ENCODE data around the gene C1R.
A peak's percentile ranks its signal among the peaks of the same experiment; 100 is the strongest.
"Not testable (repeated sequence)": the region's sequence is repeated elsewhere in the genome, so short reads cannot be mapped to it uniquely, and the experiment has no call there.

Gene C1R

GRCh38 chr12:7113389-7113871, 21.2 kb upstream of the C1R start:
- no peaks in the 10 kb centered on the region for H3K9me3 ChIP-seq
- in situ Hi-C loops (cut with MboI; ENCODE audit: low sequenced_read_pairs) = loop anchor here (10.0 to 25.0 kb wide), 2 partner anchors 169 to 376 kb away; partner anchors contain the start of genes C12orf57 and RNU7-1
- no peak overlapping the region for H3K4me3 ChIP-seq
- H3K27me3 ChIP-seq (ENCODE audit: low read depth) = no peaks in the 10 kb centered on the region
- H3K4me1 ChIP-seq = no peaks in the 10 kb centered on the region
- DNase-seq (ENCODE audit: low spot score in 2 of 2) = peak; percentile 21 to 51
- H3K36me3 ChIP-seq (replicated peaks) = peaks cover 3% of the 10 kb centered on the region; the same call in 1 of the 2 replicates

GRCh38 chr12:7112041-7112440, 19.8 kb upstream of the C1R start:
- H3K4me1 ChIP-seq = no peaks in the 10 kb centered on the region; the same call in 1 of the 2 replicates
- no peaks in the 10 kb centered on the region for H3K9me3 ChIP-seq
- H3K27me3 ChIP-seq (ENCODE audit: low read depth) = no peaks in the 10 kb centered on the region
- DNase-seq (ENCODE audit: low spot score in 2 of 2) = no peak
- no peak overlapping the region for H3K4me3 ChIP-seq
- H3K36me3 ChIP-seq (replicated peaks) = peaks cover 3% of the 10 kb centered on the region; the same call in 1 of the 2 replicates
- in situ Hi-C loops (cut with MboI; ENCODE audit: low sequenced_read_pairs) = loop anchor here (10.0 to 25.0 kb wide), 2 partner anchors 167 to 375 kb away; partner anchors contain the start of genes C12orf57 and RNU7-1

GRCh38 chr12:7110661-7111060, 18.4 kb upstream of the C1R start:
- H3K4me1 ChIP-seq = no peaks in the 10 kb centered on the region; the same call in 1 of the 2 replicates
- in situ Hi-C loops (cut with MboI; ENCODE audit: low sequenced_read_pairs) = loop anchor here (10.0 to 25.0 kb wide), 2 partner anchors 166 to 373 kb away; partner anchors contain the start of genes C12orf57 and RNU7-1
- H3K27me3 ChIP-seq (ENCODE audit: low read depth) = no peaks in the 10 kb centered on the region
- H3K4me3 ChIP-seq = no peak overlapping the region
- H3K9me3 ChIP-seq = no peaks in the 10 kb centered on the region
- no peak for DNase-seq (ENCODE audit: low spot score in 2 of 2)
- H3K36me3 ChIP-seq (replicated peaks) = peaks cover 7% of the 10 kb centered on the region; the same call in 1 of the 2 replicates

- H3K36me3 ChIP-seq (replicated peaks) = peaks cover 4% of the 10 kb centered on the region; the same call in 1 of the 2 replicates
- H3K27me3 ChIP-seq (ENCODE audit: low read depth) = no peaks in the 10 kb centered on the region
- no peak for DNase-seq (ENCODE audit: low spot score in 2 of 2)
- in situ Hi-C loops (cut with MboI; ENCODE audit: low sequenced_read_pairs) = loop anchor here (25.0 kb wide), 1 partner anchor 372 kb away; no protein-coding TSS in a partner anchor
- no peaks in the 10 kb centered on the region; the same call in 1 of the 2 replicates for H3K4me1 ChIP-seq
- H3K9me3 ChIP-seq = no peaks in the 10 kb centered on the region
- H3K4me3 ChIP-seq = peak overlapping the region; percentile 48
Measured at GRCh38 chr12:7109572-7109920, 17.3 kb upstream of the C1R start.

GRCh38 chr12:7108796-7109571, 16.7 kb upstream of the C1R start, which contains the start of gene C1RL:
Gene C1RL (minus strand): TSS chr12:7109214. CDS start chr12:7109180, 34 bp downstream.
- no peaks in the 10 kb centered on the region for H3K9me3 ChIP-seq
- no peaks in the 10 kb centered on the region; the same call in 1 of the 2 replicates for H3K4me1 ChIP-seq
- H3K4me3 ChIP-seq = peak within 1 kb of the TSS; percentile 48
- in situ Hi-C loops (cut with MboI; ENCODE audit: low sequenced_read_pairs) = loop anchor here (25.0 kb wide), 1 partner anchor 372 kb away; no protein-coding TSS in a partner anchor
- no peaks in the 10 kb centered on the region for H3K27me3 ChIP-seq (ENCODE audit: low read depth)
- DNase-seq (ENCODE audit: low spot score in 2 of 2) = peak; percentile 89 to 94
- H3K36me3 ChIP-seq (replicated peaks) = 0 out of 2 replicates have a peak, but pooled peaks cover 4% of the 10 kb centered on the region

- Histone ChIP-seq H3K36me3 (replicated peaks) (0 out of 2 replicates have a peak, but pooled peaks cover 4% of the 10 kb centered on the region), H3K4me1 (no peaks in the 10 kb centered on the region; the same call in 1 of the 2 replicates), H3K27me3 (ENCODE audit: low read depth) (no peaks in the 10 kb centered on the region), H3K4me3 (peak overlapping the region; percentile 48), H3K9me3 (no peaks in the 10 kb centered on the region)
- peak; percentile 52 to 81 for DNase-seq (ENCODE audit: low spot score in 2 of 2)
- in situ Hi-C loops (cut with MboI; ENCODE audit: low sequenced_read_pairs) = loop anchor here (25.0 kb wide), 1 partner anchor 371 kb away; no protein-coding TSS in a partner anchor
Measured at GRCh38 chr12:7108003-7108795, 16.0 kb upstream of the C1R start.

- Histone ChIP-seq H3K4me1 (no peaks in the 10 kb centered on the region; the same call in 1 of the 2 replicates), H3K27me3 (ENCODE audit: low read depth) (no peaks in the 10 kb centered on the region), H3K9me3 (no peaks in the 10 kb centered on the region), H3K4me3 (peak overlapping the region; percentile 48), H3K36me3 (replicated peaks) (0 out of 2 replicates have a peak, but pooled peaks cover 4% of the 10 kb centered on the region)
- in situ Hi-C loops (cut with MboI; ENCODE audit: low sequenced_read_pairs) = loop anchor here (25.0 kb wide), 1 partner anchor 370 kb away; no protein-coding TSS in a partner anchor
- no peak for DNase-seq (ENCODE audit: low spot score in 2 of 2)
Measured at GRCh38 chr12:7107636-7108002, 15.4 kb upstream of the C1R start.

GRCh38 chr12:7107181-7107580, 14.9 kb upstream of the C1R start:
- H3K36me3 ChIP-seq (replicated peaks); H3K9me3 ChIP-seq; H3K4me1 ChIP-seq; DNase-seq (ENCODE audit: low spot score in 2 of 2); H3K27me3 ChIP-seq (ENCODE audit: low read depth); H3K4me3 ChIP-seq: not testable (repeated sequence)
- in situ Hi-C loops (cut with MboI; ENCODE audit: low sequenced_read_pairs) = loop anchor here (25.0 kb wide), 1 partner anchor 370 kb away; no protein-coding TSS in a partner anchor

GRCh38 chr12:7106082-7106481, 13.8 kb upstream of the C1R start:
- Histone ChIP-seq H3K4me1 (no peaks in the 10 kb centered on the region; the same call in 1 of the 2 replicates), H3K36me3 (replicated peaks) (0 out of 2 replicates have a peak, but pooled peaks cover 4% of the 10 kb centered on the region), H3K27me3 (ENCODE audit: low read depth) (no peaks in the 10 kb centered on the region), H3K9me3 (no peaks in the 10 kb centered on the region), H3K4me3 (no peak overlapping the region)
- DNase-seq (ENCODE audit: low spot score in 2 of 2) = no peak
- in situ Hi-C loops (cut with MboI; ENCODE audit: low sequenced_read_pairs) = loop anchor here (25.0 kb wide), 1 partner anchor 369 kb away; no protein-coding TSS in a partner anchor

- no peak for DNase-seq (ENCODE audit: low spot score in 2 of 2)
- Histone ChIP-seq H3K27me3 (ENCODE audit: low read depth) (no peaks in the 10 kb centered on the region), H3K4me3 (no peak overlapping the region), H3K9me3 (no peaks in the 10 kb centered on the region), H3K36me3 (replicated peaks) (peaks cover 8% of the 10 kb centered on the region; the same call in 1 of the 2 replicates), H3K4me1 (no peaks in the 10 kb centered on the region; the same call in 1 of the 2 replicates)
- in situ Hi-C loops (cut with MboI; ENCODE audit: low sequenced_read_pairs) = loop anchor here (25.0 kb wide), 1 partner anchor 367 kb away; no protein-coding TSS in a partner anchor
Measured at GRCh38 chr12:7103837-7104584, 11.8 kb upstream of the C1R start.

- no peaks in the 10 kb centered on the region for H3K27me3 ChIP-seq (ENCODE audit: low read depth)
- H3K9me3 ChIP-seq = no peaks in the 10 kb centered on the region
- in situ Hi-C loops (cut with MboI; ENCODE audit: low sequenced_read_pairs) = loop anchor here (25.0 kb wide), 1 partner anchor 365 kb away; no protein-coding TSS in a partner anchor
- no peak for DNase-seq (ENCODE audit: low spot score in 2 of 2)
- no peak overlapping the region for H3K4me3 ChIP-seq
- H3K36me3 ChIP-seq (replicated peaks) = peaks cover 14% of the 10 kb centered on the region; the same call in 1 of the 2 replicates
- no peaks in the 10 kb centered on the region; the same call in 1 of the 2 replicates for H3K4me1 ChIP-seq
Measured at GRCh38 chr12:7102582-7102981, 10.3 kb upstream of the C1R start.

GRCh38 chr12:7101694-7102131, 9.5 kb upstream of the C1R start:
- H3K27me3 ChIP-seq (ENCODE audit: low read depth) = no peaks in the 10 kb centered on the region
- no peaks in the 10 kb centered on the region for H3K4me1 ChIP-seq
- peaks cover 12% of the 10 kb centered on the region; the same call in 1 of the 2 replicates for H3K36me3 ChIP-seq (replicated peaks)
- H3K4me3 ChIP-seq = no peak overlapping the region
- in situ Hi-C loops (cut with MboI; ENCODE audit: low sequenced_read_pairs) = loop anchor here (25.0 kb wide), 1 partner anchor 364 kb away; no protein-coding TSS in a partner anchor
- no peaks in the 10 kb centered on the region for H3K9me3 ChIP-seq
- DNase-seq (ENCODE audit: low spot score in 2 of 2) = no peak
